Mesodermal cell (in vitro differentiated cells): ENCODE measurements around the gene ALG3.

Experiments used
- H3K27ac ChIP-seq: 2 replicates; pipeline ENCODE4 v1.7.0; 2013; ENCODE audit warnings: mild to moderate bottlenecking, low read depth, low read length, moderate library complexity; ENCODE audit not compliant: severe bottlenecking
- H3K36me3 ChIP-seq: 2 replicates; pipeline ENCODE4 v1.7.1; 2013; ENCODE audit warnings: mild to moderate bottlenecking, low read length, moderate library complexity; ENCODE audit not compliant: control insufficient read depth, insufficient read depth
- H3K4me1 ChIP-seq: one replicate; pipeline ENCODE4 v1.7.1; 2013; ENCODE audit warnings: mild to moderate bottlenecking, low read length; ENCODE audit not compliant: insufficient read depth, control insufficient read depth, poor library complexity, severe bottlenecking
- H3K4me3 ChIP-seq: 2 replicates; pipeline ENCODE4 v1.7.0; 2013; ENCODE audit warnings: low read length, control low read depth, mild to moderate bottlenecking; ENCODE audit not compliant: insufficient read depth, poor library complexity, severe bottlenecking; ENCODE audit errors: extremely low read depth
- H3K9me3 ChIP-seq: 2 replicates; pipeline ENCODE4 v1.7.1; 2013; ENCODE audit warnings: mild to moderate bottlenecking, low read length, moderate library complexity; ENCODE audit not compliant: control insufficient read depth
- WGBS, 2 experiments: methylation state at CpG; one replicate each; pipeline ENCODE4 v1.1.5; 2013; ENCODE audit warnings: missing lambda C conversion rate in 2 of 2; ENCODE audit not compliant: insufficient coverage in 2 of 2; 5-methylcytosine and 5-hydroxymethylcytosine counted together

ALG3 gene

GRCh38 chr3:184241141-184241446 is 7.7 kb downstream of the ALG3 start:
- no peaks in the 10 kb centered on the region for H3K9me3 ChIP-seq
- 92 to 96% methylated on average over 14 to 17 of the region's 17 CpGs for WGBS, 2 experiments

DNA sequence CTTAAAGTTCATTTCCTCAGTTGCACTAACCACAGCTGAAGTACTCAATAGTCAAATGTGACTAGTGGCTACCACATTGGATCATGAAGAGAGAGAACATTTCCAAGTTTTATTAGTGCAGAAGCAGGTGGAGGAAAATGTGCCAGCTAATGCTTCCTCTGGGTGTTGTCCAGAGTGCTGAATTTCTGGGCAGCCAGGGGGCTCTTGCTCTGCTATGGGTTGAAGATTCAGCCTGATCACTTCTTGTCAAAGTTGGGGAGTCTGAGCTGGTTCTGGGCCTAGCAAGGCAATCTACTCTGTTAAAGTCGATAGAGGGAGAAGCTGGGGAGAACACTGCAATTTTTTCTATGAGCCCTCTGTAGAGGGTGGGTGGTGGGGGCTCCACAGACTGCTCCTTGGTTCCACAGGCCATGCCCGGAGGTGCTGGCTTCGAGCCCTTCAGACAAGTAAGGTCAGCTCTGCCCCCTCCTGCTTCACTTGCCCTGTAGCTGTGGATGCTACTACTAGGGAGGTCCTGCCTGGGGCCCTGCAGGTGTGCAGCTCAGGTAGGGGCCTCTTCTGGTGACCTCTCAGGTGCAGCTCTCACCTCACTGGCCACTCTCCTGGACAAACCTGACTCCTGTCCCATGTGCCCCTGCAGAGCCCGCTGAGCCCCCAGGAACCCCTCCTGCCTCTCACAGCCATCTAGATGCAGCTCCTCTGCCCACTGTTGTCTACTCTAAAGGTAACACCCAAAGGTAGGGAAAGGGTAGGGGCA is 8.2 kb downstream of the ALG3 start:
- Histone ChIP-seq H3K27ac (no peak overlapping the region), H3K9me3 (no peaks in the 10 kb centered on the region), H3K36me3 (peaks cover 35% of the 10 kb centered on the region), H3K4me3 (no peak overlapping the region), H3K4me1 (no peaks in the 10 kb centered on the region)
- WGBS, 2 experiments, result 75 to 92% methylated on average over 2 of the region's 4 CpGs

More at GRCh38 chr3:184241141-184241446, 7.7 kb downstream of the ALG3 start:
- no peak overlapping the region for H3K27ac ChIP-seq
- H3K4me1 ChIP-seq, result no peaks in the 10 kb centered on the region
- peaks cover 35% of the 10 kb centered on the region for H3K36me3 ChIP-seq
- no peak overlapping the region for H3K4me3 ChIP-seq

GRCh38 chr3:184239708-184240107 is 9.1 kb downstream of the ALG3 start:
- H3K4me1 ChIP-seq, result no peaks in the 10 kb centered on the region
- H3K9me3 ChIP-seq, result no peaks in the 10 kb centered on the region
- WGBS, 2 experiments, result 85 to 96% methylated on average over 3 of the region's 7 CpGs
- H3K27ac ChIP-seq, result no peak overlapping the region
- H3K36me3 ChIP-seq, result peaks cover 27% of the 10 kb centered on the region
- no peak overlapping the region for H3K4me3 ChIP-seq

GRCh38 chr3:184239221-184239620 is 9.5 kb downstream of the ALG3 start:
- H3K4me3 ChIP-seq, result no peak overlapping the region
- WGBS, 2 experiments, result 87 to 92% methylated on average over 5 to 6 of the region's 8 CpGs

GRCh38 chr3:184238246-184238818 is 10.4 kb downstream of the ALG3 start:
- Histone ChIP-seq H3K36me3 (peaks cover 14% of the 10 kb centered on the region), H3K4me1 (no peaks in the 10 kb centered on the region), H3K4me3 (no peak overlapping the region), H3K27ac (no peak overlapping the region), H3K9me3 (no peaks in the 10 kb centered on the region)
- 85 to 92% methylated on average over 11 to 12 of the region's 13 CpGs for WGBS, 2 experiments

More at GRCh38 chr3:184239221-184239620, 9.5 kb downstream of the ALG3 start:
- H3K4me1 ChIP-seq, result no peaks in the 10 kb centered on the region
- peaks cover 22% of the 10 kb centered on the region for H3K36me3 ChIP-seq
- no peak overlapping the region for H3K27ac ChIP-seq
- no peaks in the 10 kb centered on the region for H3K9me3 ChIP-seq

DNA sequence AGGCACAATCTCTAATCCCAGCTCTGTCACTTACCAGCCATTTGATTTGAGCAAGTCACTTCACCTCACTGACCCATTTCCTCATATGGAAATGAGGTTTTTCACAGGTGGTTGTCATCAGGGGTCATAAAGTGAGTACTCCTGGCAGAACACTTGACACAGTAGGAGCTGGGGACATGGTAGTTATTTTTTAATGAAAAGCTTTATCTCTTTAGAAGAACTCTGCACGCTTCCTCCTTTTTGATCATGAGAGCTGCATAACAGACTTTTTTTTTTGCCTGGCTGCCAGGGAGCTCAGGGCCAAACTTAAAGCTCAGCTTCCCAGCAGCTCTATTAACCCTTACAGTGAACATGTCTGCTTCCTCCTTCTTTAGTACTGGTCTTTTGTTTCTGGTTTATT is 11.0 kb downstream of the ALG3 start:
- no peaks in the 10 kb centered on the region for H3K9me3 ChIP-seq
- H3K4me3 ChIP-seq, result no peak overlapping the region
- no peaks in the 10 kb centered on the region for H3K4me1 ChIP-seq
- H3K27ac ChIP-seq, result no peak overlapping the region
- WGBS, 2 experiments, result 89 to 100% methylated on average over 1 of the region's 1 CpG
- peaks cover 9% of the 10 kb centered on the region for H3K36me3 ChIP-seq

GRCh38 chr3:184237211-184237610 is 11.6 kb downstream of the ALG3 start:
- Histone ChIP-seq H3K4me3 (no peak overlapping the region), H3K36me3 (peaks cover 3% of the 10 kb centered on the region), H3K9me3 (no peaks in the 10 kb centered on the region), H3K27ac (no peak overlapping the region), H3K4me1 (no peaks in the 10 kb centered on the region)
- 97 to 100% methylated on average over 3 of the region's 7 CpGs for WGBS, 2 experiments

GRCh38 chr3:184236636-184237035 is 12.1 kb downstream of the ALG3 start:
- WGBS, 2 experiments, result 67 to 78% methylated on average over 2 to 3 of the region's 3 CpGs
- no peak overlapping the region for H3K27ac ChIP-seq

DNA sequence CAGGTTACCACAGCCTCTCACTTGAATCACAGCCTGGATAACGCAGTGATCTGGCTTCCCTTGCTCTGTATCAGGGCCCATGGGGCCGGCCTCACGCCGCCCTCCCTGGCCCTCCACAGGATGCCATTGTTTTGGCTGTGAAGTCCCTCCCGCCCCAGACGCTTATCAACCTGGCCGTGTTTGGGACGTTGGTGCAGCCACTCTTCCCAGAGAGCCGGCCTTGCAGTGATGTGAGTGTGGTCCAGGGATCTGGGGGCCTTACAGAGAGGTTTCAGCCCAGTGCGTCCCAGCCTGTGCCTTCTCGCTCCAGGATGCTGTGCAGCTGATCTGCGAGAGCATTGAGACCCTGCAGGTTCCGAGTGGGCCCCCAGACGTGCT is 12.7 kb downstream of the ALG3 start:
- Histone ChIP-seq H3K27ac (no peak overlapping the region), H3K9me3 (no peaks in the 10 kb centered on the region), H3K4me1 (no peaks in the 10 kb centered on the region), H3K4me3 (no peak overlapping the region), H3K36me3 (no peaks in the 10 kb centered on the region)
- WGBS, 2 experiments, result 51% methylated on average over 12 to 14 of the region's 14 CpGs

More at GRCh38 chr3:184236636-184237035, 12.1 kb downstream of the ALG3 start:
- Histone ChIP-seq H3K4me3 (no peak overlapping the region), H3K36me3 (no peaks in the 10 kb centered on the region), H3K4me1 (no peaks in the 10 kb centered on the region), H3K9me3 (no peaks in the 10 kb centered on the region)

DNA sequence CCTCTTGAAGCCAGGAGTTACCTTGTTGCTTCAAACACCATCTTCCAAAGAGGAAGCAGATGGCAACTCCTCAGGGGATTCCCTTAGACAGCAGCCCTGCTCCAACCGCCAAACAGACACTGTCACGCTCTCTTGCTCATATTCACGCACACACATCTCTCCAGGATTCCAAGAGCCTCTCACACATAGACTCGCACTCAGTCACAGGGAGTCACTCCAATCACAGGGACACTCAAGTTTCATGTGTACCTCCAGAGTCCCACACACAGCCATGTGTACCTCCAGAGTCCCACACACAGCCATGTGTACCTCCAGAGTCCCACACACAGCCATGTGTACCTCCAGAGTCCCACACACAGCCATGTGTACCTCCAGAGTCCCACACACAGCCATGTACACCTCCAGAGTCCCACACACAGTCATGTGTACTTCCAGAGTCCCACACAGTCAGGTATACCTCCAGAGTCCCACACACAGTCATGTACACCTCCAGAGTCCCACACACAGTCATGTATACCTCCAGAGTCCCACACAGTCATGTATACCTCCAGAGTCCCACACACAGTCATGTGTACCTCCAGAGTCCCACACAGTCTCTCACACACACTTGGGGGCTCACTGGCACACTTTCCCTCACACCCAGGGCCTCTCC is 13.3 kb downstream of the ALG3 start:
- H3K27ac ChIP-seq, result no peak overlapping the region
- H3K9me3 ChIP-seq, result no peaks in the 10 kb centered on the region
- no peaks in the 10 kb centered on the region for H3K36me3 ChIP-seq
- no peak overlapping the region for H3K4me3 ChIP-seq
- 94 to 100% methylated on average over 1 to 3 of the region's 4 CpGs for WGBS, 2 experiments
- no peaks in the 10 kb centered on the region for H3K4me1 ChIP-seq
